ENCODE data around the gene TEX36. TPM values are rescaled to one million over a fixed set of nuclear protein-coding genes. Genes with fewer than 3 reads are reported as not detected.
A peak's percentile ranks its signal among the peaks of the same experiment; 100 is the strongest.

The TEX36 gene
- total and polyA plus RNA-seq, 2 of the 13 experiments (the other 11 are each of a cell fraction or from before 2014, with no cell fraction given) = not detected

DNA sequence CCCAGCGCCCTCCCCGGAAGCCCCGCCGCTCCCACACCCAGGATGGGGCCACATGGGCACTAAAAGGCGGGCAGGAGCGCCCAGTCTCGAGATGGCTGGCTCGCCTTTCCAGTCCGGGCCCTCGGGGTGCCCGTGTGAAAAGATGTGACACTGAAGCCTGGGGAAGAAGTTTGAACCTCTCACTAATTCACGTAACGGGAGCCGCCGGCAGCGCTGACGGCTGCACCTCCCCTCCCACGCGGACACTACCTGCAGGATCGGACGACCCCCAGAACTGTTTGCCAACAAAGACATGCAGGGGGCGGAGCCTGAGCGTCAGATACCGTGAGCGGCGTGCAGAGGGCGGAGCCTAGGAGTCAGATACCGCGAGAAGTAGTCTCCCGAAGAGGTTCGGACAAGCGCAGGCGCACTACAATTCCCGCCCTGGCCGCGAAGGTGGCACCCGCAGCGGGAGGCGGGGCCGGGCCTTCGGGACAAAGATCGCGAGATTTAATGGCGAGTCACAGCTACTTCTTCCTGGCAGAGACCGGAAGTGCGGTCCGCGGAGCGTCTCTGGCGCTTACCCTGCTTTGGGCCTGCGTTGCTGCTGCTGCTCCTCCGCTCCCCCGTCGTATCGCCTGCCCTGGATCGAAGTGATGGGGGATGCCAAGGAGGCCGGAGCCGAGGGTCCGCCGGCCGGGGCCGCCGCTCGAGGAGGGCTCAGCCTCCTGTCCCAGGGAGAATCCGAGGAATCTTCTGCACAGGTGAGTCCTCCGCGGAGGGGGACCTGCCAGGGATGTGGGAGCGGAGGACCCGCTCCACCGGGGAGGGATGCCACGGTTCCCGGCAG is 36.4 kb upstream of the TEX36 start, which contains the start of gene EDRF1 (continued):
- TF ChIP-seq TOE1 (CRISPR knock-in tag; IDR thresholded peaks at IDR 0.05) (peak; percentile 71; the same call in 1 of the 2 replicates), ZNF430 (CRISPR knock-in tag; IDR thresholded peaks at IDR 0.05) (peak; percentile 46), IKZF5 (CRISPR knock-in tag; IDR thresholded peaks at IDR 0.05) (peak; percentile 31), ZNF883 (CRISPR knock-in tag; IDR thresholded peaks at IDR 0.05; ENCODE audit: not compliant biosample characterization) (peak; percentile 65), MLLT10 (CRISPR knock-in tag; IDR thresholded peaks at IDR 0.05) (0 out of 2 replicates have a peak, but pooled peaks have one; percentile 17), SOX13 (IDR thresholded peaks at IDR 0.05) (0 out of 2 replicates have a peak, but pooled peaks have one; percentile 49), SOX13 (CRISPR knock-in tag; conservative IDR thresholded peaks at IDR 0.05 in 1 of 2, IDR thresholded peaks at IDR 0.05 in 1 of 2) (no peak), SRF (IDR thresholded peaks at IDR 0.05; ENCODE audit: low read depth, low read length) (no peak), NFAT5 (CRISPR knock-in tag; IDR thresholded peaks at IDR 0.05) (peak; percentile 36), POLR2AphosphoS5 (IDR thresholded peaks at IDR 0.05; ENCODE audit: low read depth, low read length) (peak; percentile 91), RARA (CRISPR knock-in tag; IDR thresholded peaks at IDR 0.05) (no peak), ZNF414 (CRISPR knock-in tag; IDR thresholded peaks at IDR 0.05) (no peak), ZNF143 (CRISPR knock-in tag; IDR thresholded peaks at IDR 0.05) (peak; percentile 25; the same call in 1 of the 2 replicates), TOPORS (CRISPR knock-in tag; IDR thresholded peaks at IDR 0.05) (peak; percentile 49), IKZF4 (CRISPR knock-in tag; IDR thresholded peaks at IDR 0.05; ENCODE audit: borderline replicate concordance, low read depth, not compliant biosample characterization) (peak; percentile 70), SRY (CRISPR knock-in tag; IDR thresholded peaks at IDR 0.05) (peak; percentile 65; the same call in 1 of the 2 replicates), HNRNPH1 (optimal IDR thresholded peaks at IDR 0.05; ENCODE audit: low read depth, low read length) (no peak), ZNF280B (CRISPR knock-in tag; IDR thresholded peaks at IDR 0.05; ENCODE audit: borderline replicate concordance) (peak; percentile 63; the same call in 1 of the 2 replicates)
- TF ChIP-seq, protein P1, sequence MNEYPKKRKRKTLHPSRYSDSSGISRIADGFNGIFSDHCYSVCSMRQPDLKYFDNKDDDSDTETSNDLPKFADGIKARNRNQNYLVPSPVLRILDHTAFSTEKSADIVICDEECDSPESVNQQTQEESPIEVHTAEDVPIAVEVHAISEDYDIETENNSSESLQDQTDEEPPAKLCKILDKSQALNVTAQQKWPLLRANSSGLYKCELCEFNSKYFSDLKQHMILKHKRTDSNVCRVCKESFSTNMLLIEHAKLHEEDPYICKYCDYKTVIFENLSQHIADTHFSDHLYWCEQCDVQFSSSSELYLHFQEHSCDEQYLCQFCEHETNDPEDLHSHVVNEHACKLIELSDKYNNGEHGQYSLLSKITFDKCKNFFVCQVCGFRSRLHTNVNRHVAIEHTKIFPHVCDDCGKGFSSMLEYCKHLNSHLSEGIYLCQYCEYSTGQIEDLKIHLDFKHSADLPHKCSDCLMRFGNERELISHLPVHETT (CRISPR knock-in tag; conservative IDR thresholded peaks at IDR 0.05) = no peak; the same call in 1 of the 2 replicates

Measured in HepG2 (cell line).